Measurements from ENCODE around the gene TMEM50B.
"Not testable (repeated sequence)": the region's sequence is repeated elsewhere in the genome, so short reads cannot be mapped to it uniquely, and the experiment has no call there.

Gene TMEM50B

DNA sequence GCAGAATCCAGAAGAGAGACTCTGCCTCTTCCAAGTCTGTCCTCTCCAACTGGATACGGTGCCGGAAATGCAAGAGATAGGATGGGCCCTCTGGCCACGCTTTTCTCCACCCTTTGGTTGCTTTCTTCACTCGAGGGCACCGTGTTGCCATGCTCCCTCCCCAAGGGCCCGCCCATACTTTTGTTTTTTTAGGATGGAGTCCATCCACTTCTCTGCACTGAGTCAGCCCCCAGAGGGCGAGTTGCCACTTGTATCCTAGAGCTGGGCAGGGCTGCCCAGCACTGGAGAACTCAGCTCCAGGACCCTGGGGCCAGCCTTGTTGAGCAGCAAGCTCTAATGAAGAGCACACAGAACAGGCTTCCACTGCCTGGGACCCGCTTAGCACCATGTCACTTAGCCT, 51.1 kb downstream of the TMEM50B start:
- DNase-seq (ENCODE audit: low spot score), result peak; percentile 51

DNA sequence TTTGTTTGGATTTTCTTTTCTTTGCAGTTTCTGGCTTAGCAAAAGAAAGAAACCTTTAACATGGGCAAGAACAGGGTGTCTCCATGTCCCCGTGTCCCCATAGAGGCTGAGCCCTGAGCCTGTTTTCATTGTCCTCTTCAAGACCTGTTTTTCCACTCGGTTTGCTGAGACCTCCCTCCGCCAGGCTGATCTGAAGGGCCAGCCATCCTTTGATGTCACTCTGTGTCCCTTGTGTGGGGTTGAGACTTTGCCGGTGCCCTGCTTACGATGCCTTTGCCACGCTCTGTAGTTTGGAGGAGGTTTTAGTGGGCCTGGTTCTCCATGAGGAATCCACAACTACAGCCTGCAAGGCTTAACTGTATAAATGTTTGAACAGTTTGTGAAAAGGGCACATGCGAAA, 52.7 kb downstream of the TMEM50B start:
- DNase-seq (ENCODE audit: low spot score), result no peak

DNA sequence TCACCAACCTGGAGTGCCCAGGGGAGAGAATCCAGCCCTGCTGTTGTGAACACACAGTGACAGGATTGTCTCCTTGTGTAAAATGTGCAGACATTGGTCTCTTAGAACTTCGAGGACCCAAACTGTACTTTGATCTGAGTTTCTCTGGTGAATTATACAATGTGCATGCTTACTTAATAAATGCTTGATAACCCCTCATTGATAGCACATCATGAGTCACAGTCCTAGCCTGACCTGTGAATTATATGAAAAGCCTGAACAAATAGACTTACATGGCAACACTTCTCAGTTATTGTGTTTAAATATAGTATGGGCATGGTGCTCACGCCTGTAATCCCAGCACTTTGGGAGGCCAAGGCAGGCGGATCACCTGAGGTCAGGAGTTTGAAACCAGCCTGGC, 53.9 kb downstream of the TMEM50B start:
- no peak for DNase-seq (ENCODE audit: low spot score)

DNA sequence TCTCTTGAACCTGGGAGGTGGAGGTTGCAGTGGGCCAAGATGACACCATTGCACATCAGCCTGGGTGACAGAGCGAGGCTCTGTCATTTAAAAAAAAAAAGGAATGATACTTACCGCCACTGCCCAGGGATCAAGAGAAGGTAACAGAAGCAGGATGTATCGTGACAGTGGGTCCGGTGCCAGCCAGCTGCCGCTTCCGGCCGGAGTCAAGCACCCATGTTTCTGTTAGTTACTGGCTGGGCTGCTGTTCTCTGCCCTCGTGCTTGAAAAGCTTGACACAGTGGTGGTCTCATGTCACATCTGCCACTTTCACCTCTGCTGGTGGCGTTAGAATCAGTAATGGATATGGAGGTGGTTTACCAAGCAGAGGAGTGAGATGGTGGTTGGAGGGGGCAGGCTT, 55.6 kb downstream of the TMEM50B start:
- no peak for DNase-seq (ENCODE audit: low spot score)

DNA sequence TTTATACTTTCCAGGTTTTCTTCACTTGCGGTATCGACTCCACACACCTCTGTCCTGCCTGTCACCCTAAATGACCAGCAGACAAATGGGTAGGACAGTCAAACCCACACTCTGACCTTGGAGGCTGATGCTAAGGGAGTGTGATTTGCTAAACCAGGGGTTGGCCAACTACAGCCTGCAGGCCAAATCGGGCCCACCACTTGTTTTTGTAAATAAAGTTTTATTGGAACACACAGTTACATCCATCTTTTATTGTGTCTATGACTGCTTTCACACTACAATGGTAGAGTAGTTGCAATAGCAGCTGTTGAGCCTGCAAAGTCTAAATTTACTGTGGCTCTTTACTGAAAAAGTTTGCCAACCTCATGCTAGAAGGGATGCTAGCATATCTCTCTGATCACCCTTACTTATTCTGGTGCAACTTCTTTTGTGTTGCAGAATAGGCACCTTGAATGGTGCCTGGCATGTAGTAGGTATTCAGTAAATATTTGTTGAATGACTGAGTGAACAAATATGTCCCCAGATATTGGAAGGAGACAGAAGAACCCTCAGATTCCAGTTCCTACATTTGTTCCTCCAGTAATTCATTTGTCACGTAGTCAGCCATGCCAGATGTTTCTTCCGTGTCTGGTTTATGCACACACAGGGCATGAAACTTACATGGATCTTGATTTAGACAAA, 57.9 kb downstream of the TMEM50B start:
- no peak for DNase-seq (ENCODE audit: low spot score)

DNA sequence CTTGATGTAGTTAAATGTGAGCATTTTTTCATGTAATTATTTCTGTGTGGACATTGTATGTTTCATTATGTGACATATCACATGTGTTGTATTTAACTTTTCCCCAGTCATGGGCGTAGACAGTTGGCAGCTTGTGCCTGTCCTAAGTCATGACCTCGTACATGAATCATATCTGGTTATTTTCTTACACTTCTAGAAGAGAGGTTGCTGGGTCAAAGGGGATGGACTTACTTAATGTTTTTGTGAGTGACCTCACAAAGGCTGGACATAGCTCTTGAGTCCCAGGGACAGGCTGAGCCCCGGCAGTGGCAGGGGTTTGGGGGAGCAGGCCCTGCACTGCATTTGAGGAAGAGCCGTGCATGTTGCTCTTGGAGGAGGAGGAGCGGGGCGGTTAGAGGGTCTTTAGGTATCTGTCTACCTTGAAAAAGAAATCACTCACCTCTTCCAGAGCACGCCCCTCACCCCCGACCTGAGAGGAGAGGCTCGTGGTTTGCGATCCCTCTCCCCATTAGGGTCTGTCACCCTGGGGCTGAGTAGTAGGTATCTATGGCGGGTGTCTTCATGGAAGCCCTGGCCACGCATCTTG, 60.1 kb downstream of the TMEM50B start:
- DNase-seq (ENCODE audit: low spot score), result peak; percentile 49

DNA sequence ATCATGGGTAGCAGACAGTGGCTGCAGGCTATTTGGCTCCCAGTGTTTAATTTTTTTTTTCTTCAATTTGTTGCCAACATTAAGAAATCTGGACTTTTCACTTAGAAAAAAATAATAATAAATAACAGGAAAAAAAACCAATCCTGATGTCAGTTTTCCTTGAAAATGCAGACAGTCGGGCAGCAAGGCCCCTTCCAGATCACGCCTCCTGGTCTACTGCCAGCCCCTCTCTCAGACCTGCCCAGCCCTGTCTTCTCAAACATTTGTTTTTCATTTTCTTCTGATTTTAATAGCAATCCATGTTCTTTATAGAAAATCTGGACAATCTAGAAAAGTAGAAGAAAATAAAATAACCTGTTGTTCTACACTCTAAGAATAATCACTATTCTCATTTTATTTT, 61.1 kb downstream of the TMEM50B start:
- DNase-seq (ENCODE audit: low spot score), result peak; percentile 62

DNA sequence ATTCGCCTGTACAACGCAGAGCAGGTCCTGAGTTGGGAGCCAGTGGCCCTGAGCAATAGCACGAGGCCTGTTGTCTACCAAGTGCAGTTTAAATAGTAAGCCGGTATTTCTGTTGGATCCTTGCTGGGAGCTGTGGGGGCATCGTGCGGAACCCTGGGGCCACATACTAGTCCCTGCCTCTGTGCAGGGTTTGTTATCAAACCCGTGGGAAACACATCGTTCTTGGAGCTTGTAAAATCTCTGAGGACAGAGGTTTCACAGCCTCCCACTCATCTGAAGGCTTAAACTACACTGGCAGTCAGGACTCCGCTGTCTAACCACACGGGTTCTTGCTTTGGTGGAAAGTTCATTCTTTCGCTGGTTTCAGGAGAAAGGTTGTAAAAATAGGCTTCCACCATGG, 64.8 kb downstream of the TMEM50B start:
- DNase-seq (ENCODE audit: low spot score), result no peak

DNA sequence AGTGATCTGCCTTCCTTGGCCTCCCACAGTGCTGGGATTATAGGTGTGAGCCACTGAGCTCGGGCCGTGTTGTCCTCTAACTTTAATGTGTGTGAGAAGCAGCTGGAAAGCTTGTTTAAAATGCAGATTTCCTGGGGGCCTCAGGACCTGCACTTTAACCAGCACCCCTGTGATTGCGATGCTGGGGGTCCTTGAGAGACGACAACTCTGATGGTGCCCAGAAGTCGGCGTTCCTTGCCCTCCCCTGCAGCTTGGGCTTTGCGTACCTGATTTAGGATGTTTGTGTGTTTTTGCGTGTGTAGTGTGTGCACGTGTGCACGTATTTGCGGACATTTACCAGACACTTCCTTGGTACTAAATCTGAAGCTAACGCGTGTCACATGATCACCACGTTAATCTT, 65.7 kb downstream of the TMEM50B start:
- no peak for DNase-seq (ENCODE audit: low spot score)

DNA sequence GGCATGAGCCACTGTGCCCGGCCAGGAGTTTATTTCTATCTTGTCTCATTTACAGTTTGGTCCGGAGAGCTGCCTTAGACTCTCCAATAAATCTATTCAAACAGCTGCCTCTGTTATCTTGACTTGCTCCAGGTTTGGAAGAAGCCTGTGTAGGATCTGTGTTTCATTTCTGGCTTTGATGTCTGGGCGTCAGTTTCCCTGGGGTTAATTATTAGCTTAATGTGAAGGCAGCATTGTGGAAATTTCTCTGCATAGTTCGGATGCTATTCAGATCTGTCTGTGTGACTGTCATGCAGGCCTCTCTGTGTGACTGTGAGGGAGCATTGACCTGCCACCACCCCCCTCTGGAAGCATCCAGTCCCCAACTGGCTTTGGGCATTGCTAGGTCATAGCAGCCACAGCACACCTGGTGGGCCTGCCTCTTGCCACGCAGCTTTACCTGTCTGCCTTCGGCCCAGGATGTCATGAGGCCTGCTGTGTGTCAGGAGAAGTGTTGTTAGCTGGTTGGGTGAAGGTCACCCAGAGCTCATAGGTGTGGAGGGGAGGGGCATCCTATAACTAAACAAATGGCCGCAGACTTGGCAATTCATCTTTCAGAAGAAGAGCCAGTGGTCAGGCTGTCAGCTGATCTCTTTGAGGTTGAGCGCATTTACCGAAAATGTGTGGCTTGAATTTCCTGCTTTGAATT, 66.8 kb downstream of the TMEM50B start:
- no peak for DNase-seq (ENCODE audit: low spot score)

DNA sequence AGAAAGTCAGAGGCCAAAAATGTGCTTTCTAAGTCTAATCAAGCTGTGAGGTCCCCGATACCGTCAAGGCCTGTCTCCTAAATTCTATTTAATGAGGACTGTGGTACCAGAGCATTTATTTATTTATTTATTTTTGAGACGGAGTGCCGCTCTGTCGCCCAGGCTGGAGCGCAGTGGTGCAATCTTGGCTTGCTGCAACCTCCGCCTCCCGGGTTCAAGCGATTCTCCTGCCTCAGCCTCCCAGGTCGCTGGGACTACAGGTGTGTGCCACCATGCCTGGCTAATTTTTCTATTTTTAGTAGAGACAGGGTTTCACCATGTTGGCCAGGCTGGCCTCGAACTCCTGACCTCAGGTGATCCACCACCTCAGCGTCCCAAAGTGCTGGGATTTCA, 67.3 kb downstream of the TMEM50B start:
- DNase-seq (ENCODE audit: low spot score), result not testable (repeated sequence)

DNA sequence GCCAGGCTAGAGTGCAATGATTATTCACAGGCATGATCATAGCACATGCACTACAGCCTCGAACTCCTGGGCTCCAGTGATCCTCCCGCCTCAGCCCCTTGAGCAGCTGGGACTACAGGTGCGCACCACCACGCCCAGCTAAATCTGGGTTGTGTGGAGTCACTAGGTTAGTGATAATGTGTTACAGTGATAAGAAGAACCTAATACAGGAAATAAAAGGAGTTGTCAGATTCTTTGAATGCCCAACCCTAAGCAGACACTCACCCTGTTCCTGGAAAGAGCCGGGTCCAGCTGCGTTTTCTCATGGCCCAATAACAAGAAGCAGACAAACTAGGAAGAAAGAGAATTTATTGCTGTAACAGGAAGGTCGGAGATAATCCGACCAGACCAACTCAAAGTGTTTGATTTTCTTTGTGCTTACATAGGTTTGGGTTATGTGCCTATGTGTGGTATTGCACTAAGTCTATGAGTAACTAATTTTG, 67.8 kb downstream of the TMEM50B start:
- no peak for DNase-seq (ENCODE audit: low spot score)

DNA sequence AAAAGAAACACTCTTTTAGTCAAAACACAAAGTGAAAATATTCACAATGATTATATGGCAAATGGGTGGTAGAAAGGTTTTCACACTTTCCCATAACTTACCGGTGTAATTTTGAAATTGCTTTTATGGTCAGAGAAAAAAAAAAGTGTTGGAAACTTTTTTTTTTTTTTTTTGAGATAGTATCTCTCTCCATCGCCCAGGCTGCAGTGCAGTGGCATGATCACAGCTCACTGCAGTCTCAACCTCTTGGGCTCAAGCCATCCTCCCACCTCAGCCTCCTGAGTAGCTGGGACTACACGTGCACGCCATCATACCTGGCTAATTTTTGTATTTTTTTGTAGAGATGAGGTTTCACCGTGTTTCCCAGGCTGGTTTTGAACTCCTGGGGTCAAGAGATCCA, 73.3 kb downstream of the TMEM50B start:
- no peak for DNase-seq (ENCODE audit: low spot score)

DNA sequence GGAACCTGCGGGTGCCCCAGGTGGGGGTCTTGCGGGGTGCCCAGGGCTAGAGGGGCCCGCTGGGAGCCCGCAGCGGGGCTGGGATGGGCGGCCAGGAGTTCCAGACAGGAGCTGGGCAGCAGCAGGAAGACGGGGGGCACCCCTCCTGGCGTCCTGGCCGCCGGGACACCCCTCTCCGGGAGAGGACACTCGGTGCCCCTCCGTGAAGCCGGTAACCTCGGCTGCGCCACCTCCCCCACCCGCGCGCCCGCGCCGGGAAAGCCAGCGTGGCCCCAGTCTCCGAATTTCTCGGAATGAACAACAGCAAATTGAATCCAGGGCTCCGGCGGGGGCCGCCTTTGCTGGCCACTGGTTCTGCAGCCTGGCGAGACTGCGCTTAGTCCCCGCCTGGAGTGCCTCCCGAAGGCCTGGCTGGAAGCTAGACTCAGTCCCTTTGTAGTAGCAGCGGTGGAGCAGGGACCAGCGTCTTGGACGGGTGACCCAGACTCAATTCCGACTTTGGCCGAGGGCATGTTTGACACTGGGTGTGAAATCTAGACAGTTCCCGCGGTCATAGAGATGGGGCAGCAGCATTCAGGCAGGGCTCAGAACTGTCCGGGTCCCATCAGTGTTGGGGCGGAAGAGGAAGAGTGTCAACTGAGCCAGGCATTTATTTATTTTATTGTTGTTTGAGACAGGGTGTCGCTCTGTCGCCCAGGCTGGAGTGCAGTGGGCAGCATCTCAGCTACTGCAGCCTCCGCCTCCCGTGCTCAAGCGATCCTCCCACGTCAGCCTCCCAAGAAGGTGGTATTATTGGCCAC, 75.8 kb downstream of the TMEM50B start:
- peak; percentile 71 for DNase-seq (ENCODE audit: low spot score)

DNA sequence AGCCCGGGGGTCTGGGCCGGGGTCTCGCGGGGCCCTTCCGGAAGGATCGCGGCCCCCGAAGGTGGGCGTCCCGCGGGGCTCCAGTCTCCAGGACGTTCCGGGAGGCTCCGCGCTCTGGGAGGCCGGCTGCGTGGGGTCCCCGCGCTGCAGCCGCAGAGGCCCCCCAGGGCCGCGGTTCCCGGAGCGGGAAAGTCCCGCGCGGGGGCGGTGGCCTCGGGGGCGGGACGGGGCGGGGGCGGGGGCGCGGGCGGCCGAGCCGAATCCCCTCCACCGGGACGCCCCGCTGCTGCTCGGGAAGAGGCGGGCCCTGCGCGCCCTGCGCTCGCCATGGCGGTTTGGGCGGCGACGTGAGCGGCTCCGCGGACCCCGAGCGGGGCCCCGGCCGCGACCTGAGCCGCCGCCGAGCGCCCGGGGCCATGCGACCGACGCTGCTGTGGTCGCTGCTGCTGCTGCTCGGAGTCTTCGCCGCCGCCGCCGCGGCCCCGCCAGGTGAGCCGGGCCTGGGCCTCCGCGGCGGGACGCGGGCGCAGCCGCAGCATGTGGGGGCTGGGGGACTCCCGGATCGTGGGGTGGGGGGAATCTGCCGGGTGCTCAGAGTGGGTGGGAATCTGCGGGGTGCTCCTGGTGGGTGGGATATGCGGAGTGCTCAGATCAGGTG, 76.5 kb downstream of the TMEM50B start, which contains the start of gene IFNGR2:
TSS of gene IFNGR2 (plus strand) at position 286 of the 658 bp plus-strand sequence. CDS start at position 417, 131 bp downstream.
- peak; percentile 70 for DNase-seq (ENCODE audit: low spot score)

DNA sequence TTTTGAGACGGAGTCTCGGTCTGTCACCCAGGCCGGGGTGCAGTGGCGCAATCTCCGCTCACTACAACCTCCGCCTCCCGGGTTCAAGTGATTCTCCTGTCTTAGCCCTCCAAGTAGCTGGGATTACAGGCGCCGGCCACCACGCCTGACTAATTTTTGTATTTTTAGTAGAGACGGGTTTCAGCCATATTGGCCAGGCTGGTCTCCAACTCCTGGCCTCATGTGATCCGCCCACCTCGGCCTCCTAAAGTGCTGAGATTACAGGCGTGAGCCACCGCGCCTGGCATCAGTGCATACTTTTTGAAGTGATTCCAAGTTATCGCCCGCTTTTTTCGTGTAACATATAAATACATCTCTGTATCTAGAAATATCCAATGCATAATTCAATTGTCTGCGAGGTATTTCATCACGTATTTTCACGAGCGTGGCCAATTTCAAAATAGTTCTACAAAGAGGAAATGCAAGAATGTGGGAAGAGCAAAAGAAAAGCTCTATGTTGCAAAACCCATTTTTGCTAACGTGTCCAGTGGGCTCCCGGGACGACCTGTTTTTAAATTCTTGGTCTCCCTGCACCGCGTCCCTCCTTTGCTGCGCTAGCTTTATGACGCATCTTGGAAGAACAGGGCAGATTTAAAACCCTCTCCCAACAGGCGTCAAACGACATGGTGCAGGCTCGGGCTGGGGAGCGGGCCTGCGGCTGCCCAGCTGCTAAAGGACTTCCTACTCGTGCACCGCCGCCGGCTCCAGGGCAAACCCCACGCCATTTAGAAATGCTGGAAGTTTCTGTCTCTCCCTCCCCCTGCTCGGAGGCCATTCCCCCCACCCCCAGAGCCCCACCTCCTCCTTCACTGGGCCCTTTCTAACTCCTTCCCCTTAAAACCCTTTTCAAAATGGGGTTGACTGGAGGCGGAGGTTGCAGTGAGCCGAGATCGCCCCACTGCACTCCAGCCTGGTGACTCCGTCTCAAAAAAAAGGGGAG, 77.5 kb downstream of the TMEM50B start:
- peak; percentile 71 for DNase-seq (ENCODE audit: low spot score)

DNA sequence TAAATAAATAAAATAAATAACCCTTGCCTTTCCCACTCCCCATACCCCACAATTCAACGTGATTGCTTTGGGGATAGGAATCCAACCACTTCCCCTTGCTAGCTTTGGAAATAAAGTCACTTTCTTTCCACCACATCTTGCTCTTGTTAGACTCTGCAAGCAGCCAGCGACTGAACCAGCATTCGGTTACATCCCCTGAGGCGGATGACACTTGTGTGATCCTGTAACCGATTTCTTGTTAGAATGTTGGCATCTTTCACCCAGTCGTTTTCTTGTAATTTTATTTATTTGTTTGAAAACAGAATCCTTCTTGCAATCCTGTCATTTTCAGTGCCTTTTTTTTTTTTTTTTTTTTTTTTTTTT, 78.2 kb downstream of the TMEM50B start:
- DNase-seq (ENCODE audit: low spot score), result peak; percentile 37
